Muscle of back (tissue), 11 donors: Measurements from ENCODE around the gene MYO18B. TPM values are rescaled to one million over a fixed set of nuclear protein-coding genes. Genes with fewer than 3 reads are reported as not detected.

ENCODE experiments used
- DNase-seq, 3 donors: peaks; one replicate each; pipeline versions ENCODE4 v3.0.0 to v3.0.0-alpha.2; 2013
- polyA plus RNA-seq, 10 donors: library from polyadenylated mRNA; unstranded; fragments of 120-200 nt; gene quantifications; one replicate each; pipeline ENCODE4 v1.2.1, GENCODE V29; 2013; ENCODE audit not compliant: insufficient read length in 10 of 10

MYO18B gene
- polyA plus RNA-seq, 10 donors = 38.9 to 103 (median 74.5) TPM

DNA sequence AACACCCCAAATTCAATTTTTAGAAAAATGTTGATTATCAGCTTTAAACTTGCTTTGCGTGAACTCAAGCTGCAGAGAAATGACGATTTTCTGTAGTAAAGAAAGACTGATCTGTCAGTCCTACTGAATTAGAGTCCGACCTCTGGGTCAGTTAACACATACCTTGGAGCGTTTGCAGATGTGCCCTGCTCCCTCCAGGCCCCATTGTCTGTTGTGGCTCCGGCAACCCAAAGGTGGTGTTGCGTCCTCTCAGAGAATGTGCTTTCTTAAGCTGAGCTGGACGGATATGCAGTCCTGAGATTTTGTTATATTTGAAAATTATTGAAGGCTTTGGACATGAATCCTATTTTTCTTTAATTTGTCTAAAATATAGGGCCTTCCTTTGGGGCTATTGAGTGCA is 31.5 kb upstream of the MYO18B start:
- no peak for DNase-seq

DNA sequence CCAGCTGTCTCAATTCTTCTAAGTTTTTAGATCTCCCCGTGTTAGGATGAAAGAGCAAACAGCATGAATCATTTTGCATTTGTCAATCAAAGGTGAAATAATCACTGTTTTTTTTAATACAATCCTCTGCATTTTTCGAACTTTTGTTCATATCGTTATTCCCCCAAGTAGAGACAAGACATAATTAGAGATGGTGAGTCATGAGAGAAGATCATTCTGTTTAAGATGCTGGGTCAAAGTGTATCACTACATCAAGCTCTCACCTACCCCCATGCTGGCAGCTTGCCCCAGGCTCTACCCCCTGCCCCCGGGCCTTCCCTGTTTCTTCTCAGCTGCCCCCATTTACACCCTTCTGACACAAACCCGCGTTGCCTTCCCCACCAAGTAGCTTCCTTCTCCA is 30.5 kb upstream of the MYO18B start:
- DNase-seq = no peak

DNA sequence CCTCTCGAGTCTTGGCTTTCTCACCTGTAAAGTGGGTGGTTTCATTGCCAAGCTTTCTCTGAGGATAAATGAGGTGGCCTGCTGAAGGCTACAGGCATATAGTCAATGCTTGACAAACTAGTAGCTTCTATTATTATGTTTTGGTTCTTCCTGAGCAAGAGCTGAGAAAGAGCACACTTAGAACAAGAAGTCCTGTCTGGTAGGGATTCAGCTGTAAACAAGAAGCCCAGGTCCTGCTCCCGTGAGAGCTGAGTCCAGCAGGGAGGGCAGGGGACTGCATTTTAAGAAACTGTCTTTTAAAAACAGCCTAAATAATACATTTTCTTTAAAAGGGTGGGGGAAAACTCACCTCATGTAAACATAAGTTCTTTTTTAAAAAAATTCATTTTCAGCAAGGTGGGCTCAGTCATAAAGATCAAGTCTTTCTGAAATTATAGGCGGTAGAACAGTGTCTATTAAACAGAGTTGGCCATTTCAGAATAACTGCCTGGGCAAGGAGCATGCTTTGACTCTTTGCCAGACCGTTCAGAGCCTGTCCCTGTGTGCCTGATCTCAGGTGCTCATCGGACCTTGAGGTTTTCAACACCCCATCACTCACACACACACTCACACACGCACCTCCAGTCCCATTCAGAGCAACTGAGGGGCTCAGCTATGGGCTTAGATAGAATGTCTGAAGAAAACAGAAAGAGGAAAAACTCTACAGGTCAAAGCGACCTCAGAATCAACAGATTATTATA is 29.2 kb upstream of the MYO18B start:
- DNase-seq = no peak

DNA sequence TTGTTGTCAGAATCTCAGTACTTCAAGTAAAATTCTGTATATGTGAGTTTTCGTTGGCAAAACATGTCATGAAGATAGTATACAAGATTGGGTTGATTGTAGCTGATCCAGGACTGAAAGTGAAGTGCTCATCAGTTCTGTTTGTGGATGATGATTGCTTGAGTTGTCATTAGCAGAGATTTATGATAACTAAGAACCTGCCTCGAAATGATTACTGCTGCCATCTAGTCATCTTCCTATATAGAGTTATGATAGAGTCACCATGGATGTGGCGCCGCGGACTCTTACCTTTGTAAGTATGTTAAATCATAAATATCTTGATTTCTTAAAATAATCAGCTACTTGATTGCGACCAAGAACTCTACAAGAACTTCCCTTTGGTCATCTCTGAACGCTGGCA is 27.9 kb upstream of the MYO18B start:
- DNase-seq = no peak

DNA sequence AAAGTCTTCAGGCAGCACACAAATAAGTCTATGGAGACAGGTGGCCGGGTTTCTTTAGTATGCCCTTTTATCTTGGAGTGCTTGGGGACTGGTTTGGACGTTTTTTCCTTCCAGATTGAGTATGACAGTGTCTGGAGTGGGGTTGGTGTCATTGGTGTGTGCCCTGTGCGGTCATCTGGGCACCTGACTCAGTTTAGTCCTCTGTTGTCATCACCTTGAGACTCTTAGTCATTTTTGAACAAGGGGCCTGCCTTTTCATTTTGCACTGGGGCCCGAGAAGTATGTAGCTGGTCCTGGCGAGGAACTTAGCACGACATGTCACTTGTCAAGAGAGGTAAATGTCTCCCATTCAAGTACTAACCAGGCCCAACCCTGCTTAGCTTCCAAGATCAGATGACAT is 27.2 kb upstream of the MYO18B start:
- DNase-seq = no peak

DNA sequence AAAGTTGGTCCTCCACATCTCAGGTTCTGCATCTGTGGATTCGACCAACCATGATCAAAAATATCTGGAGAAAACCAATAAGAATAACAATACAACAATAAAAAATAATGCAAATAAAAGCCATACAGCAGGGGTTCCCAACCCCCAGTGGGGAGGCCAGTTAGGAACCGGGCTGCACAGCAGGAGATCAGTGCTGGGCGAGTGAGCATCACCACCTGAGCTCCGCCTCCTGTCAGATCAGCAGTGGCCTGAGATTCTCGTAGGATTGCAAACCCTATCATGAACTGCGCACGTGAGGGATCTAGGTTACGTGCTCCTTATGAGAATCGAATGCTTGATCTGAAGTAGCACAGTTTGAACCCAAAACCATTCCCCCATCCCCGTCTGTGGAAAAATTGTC is 25.4 kb upstream of the MYO18B start:
- DNase-seq = no peak

DNA sequence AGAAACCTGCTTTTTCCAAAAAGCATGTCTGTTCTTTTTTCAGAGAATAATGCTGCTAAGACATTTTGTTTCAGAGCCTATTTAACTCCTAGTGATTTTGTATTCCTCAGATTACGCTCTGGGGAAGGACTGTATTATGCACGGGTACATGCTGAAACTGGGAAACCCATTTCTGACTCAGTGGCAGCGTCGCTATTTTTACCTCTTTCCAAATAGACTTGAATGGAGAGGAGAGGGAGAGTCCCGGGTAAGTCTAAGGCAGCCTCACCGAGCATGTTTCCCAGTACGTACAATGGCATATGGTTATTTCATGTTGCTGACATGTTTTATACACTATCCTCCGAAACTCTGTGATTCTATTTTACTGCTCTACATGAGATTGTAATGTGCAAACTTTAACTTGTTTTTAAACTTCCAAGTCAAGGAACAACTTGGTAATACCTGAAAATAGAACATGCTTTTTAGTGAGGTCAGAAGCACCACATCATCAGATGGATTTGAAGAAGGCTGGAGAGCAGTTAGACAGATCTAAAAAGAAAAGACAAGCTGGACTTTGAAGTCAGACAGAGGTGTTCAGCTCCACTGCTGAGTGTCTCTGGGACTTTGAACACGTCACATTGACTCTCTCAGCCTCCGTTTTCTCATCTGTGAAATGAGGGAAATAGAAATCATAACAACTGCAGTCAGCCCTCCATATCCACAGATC is 23.7 kb upstream of the MYO18B start:
- DNase-seq = no peak

DNA sequence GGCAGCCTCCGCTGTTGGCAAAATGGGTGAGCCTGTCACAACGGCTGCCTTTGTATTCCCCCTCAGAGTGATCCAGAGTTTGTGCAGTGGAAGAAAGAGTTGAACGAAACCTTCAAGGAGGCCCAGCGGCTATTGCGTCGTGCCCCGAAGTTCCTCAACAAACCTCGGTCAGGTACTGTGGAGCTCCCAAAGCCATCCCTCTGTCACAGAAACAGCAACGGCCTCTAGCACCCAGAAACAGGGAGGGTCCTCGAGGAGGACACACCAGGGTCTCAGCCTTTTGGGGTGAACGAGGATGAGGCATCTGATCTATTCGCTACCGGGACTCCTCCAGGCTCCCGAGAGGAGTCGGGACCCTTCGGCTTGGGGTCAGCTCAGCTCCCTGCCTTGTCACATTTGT is 19.8 kb upstream of the MYO18B start:
- no peak for DNase-seq

DNA sequence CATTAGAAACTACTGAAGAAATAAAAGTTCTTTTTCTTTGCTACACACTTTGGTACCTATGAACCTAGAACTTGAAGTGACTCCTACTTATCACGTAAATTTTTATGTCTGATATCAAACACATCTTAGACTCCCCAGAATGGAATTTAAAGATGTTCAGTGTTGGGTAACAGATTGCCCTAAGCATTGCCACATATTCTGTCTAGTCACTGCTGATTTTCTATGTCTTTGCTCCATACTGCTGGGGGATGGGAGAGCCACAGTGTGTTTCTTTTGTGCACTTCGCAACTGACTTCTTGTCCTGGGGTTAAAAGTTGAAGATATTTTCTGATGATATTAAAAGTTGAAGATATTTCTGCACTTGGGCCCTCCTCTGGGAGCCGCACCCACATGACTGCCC is 19.4 kb upstream of the MYO18B start:
- DNase-seq = no peak

DNA sequence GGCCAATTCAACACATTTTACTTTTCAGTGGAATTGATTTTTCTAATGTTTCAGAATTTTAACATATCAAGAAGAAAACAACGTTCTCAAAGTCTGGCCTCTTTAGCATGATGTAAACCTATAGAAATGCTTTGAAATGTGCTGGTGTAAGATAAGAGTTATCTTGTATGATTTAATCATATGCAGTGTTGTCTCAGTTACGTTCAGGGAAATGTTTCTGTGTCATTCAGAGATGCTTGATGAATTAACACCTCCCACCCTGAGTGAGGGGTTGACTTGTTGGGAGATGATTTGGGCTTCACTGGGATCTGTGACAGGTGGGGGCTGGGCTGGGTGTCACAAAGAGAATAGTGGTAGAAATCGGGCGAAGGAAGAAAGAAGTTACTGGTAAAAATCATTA is 15.7 kb upstream of the MYO18B start:
- DNase-seq = no peak

DNA sequence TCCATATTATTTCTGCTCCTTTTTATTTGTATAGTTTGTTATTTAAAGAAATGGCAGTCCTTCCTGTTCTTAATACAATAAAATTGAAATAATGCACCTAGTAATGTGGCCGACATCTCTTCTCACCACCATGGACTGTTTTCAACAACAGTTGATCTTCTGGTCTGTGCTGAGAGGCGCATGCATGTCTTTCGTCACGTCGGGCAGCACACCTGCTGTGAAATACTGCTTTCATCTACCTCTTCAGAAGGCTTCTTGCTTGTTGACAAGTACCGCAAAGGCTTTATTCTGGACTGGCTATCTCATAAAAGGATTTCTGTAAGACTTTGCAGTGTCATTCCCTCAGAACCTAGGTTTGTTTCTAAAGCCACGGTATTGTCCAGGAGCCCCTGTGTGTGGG is 13.9 kb upstream of the MYO18B start:
- no peak for DNase-seq

DNA sequence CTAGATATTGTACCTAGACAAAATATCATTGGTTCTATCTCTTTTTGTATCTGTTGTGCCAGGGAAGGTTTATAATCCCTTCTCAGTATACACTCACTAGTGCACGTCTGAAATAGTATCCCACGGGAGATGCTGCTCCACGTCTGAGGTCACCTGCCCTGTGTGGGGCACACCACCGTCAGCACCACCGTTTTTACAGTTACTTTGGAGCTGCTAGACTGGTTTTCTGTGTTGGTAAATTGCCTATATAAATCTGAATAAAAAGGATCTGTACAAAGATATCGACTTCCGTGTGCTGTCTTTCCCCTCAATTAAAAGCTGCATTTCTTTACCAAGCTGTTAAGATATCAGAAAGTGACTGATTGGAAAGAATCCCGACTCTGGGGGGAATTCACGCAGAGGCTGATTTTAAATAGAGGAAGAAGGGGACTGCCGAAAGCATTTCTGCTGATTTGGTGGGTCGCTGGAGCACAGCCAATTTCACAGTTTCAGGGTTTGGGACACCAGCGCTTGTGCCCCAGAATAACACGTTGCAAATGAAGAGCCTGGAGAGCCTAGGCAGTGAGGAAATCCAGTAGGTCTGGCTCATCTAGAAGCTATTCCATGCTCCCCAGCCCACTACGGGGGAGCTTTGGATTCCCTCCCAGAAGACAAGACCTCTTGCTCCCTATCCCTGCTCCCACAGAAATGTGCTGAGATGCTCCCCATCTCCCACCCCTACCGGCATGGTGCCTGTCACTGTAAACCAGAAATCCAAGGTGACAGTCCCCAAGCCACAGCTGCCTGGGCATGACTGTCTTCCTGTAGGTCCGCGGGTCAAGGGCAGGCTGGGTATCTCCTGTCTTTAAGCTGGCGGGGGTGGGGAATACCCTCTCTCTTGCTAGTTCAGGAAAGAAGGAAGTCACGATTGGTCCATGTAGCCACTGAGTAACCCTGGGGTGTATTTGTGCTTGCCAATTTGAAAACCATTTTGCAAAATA is 12.7 kb upstream of the MYO18B start:
- DNase-seq = no peak

DNA sequence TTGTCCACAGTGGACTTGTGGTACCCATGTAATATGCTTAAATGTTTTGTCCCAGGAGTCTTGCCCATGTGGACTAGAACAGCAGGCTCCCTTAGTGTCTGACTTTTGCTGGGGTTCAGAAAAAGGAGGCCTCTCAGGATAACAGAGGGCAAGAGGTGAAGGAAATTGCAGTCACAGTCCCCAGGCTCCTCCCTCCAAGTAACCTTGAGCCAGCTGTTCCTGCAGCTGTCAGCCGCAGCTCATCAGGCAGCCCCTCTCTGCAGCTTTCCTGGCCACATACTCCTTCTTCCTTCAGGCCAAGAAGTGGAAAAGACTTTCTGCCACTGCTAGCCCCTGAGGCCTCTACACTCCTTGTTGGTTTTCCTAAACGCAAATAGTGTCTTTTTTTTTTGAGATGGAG is 6.3 kb upstream of the MYO18B start:
- DNase-seq = no peak

DNA sequence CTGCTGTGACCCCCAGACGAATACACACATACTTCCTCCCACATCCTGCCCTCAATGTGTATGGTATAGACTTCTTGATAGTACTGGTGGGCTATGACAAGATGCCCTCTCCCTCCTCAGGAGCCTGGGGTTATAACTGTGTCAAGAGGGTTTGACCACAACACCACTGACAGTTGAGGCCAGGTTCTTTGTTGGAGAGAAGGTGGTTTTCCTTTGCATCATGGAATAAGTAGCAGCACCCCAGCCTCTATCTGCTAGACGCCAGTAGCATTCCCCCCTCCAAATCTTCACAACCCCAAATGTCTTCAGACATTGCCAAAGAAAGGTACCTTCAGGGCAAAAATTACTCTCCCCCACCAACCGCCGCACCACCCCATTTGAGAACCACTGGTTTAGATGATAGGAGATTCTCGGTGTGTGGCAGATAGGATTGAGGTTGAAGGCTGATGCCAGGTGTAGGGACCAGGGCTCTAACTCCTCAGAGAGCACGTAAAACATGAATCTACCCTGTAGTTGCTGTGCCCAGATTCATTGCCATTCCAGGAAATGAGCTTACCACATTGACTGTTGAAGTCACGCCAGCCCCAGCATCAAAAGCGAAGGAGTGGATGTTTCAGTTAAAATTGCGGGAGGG is 5.5 kb upstream of the MYO18B start:
- no peak for DNase-seq

DNA sequence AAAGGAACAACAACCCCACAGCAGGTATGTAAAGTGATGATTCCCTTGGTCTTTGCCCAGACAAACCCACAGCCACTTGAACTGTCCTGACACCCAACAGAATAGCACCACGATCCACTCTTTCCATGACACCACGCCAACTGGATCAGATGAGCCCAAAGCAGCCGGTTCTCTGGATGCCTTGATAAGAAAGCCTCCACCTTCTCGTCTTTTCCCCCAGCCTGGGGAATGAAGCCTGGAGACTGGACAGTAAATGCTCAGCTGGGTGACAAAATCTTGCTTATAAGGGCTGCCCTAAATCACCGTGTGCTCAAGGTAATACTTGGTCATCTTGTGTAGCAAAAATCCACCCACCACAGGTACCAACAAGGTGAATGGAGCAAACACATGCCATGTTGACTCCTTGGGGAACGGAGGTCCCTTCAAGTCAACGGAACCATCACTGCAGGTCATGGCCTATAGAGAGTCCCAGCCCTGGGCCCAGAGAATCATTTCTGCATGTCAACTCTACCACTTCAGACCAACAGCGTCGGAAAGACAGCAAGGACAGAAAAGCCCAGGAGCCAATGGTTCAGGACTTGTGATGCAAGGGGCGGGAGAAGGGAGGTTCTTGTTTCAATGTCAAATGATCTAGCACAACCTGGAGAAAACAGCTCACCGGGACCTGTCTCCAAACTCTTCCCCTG is 2.2 kb upstream of the MYO18B start:
- no peak for DNase-seq

DNA sequence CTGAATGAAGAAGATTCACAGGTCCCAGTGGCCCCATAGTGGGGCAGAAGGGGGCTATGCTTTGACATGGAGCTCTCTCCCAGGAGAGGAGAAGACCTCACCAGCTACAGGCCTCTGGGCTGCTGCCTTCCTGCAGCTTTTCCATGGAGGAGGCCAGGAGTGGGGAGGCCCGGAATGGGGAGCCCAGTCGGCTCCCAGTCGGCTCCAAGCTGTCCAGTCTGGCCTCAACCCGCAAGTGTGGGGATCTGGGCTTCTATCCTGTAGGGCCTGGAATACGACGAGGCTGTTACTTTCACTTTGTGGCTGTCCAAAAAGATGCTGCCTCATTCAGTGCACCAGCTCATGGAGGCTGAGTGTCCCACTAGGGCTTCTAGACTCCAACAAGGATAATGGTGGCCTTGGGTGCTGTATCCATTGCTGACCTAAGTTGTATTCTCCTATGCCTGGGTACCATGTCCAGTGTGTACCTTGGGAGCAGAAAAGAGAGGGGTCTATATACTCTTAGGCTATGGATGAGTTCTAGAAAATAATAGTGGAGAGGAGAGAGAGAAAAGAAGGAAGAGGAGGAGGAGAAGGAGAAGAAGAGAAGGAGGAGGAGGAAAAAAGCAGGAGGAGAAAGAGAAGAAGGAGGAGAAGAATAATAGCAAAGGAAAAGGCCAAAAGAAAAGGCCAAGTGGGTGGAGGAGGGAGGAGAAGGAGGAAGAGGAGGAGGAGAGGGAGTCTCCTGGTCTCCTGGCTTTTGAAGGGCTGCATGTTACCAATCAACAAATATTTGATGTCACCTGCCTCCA is 1.1 kb downstream of the MYO18B start:
- no peak for DNase-seq

DNA sequence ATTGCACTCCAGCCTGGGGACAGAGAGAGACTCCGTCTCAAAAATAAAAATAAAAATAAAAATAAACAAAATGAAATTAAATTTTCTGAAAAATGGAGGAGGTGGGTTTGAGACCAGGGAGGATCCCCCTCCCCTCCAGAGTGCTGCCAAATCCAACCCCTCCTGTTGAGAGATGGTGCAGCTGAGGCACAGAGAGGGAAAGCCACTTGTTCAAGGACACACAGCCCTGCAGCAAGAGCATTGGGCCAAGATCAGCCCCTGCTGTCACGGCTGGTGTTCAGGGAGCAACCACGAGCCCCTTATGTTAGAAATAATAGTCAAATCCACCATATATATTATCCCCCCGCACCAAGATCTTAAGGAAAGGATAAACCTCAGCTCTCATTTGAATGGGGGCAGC is 2.7 kb downstream of the MYO18B start:
- no peak for DNase-seq

DNA sequence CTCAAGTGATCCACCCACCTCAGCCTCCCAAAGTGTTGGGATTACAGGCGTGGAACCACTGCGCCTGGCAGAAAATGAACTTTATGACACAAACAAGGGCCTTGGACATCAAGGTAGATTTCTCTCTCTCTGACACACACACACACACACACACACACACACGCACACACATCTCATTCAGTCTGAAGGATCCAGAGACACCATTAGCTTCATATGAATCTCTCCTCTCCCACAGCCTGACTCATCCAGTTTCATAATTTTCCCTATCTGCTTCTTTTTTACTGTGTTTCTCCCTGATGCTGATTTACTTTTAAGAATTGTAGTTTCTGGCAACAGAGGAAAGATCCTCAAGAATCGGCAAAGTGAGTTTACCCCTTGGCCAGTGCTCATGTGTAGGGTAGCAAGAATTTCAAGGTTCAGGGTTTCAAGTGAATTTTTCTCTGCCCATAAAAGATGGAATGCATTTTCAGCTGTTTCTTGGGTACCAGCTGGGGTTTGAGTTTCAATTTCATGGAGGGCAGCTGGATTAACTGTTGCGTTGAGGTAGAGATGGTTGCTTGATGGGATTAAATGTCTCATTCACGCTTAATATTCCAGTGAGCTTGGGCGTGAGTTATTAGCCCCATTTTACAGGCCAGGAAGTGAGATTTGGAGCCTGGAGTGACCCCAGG is 3.5 kb downstream of the MYO18B start:
- peak in 1 of 3 donors; percentile 53 for DNase-seq

DNA sequence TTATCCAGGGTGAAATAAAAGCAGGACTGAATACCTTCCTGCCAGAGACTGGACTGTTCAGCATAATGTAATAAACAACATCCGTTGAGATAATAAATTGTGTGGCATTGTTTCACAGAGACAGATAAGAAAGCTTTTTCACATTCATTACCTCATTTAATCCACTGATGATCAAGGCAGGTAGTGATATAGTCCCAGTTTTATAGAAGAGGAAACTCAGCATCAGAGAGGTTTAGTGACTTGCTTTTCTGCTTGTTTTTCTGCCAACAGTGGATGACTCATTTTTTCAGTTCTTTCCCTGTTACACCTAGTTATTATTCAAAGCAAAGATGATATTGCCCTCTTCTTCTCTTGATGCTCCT is 4.0 kb downstream of the MYO18B start:
- DNase-seq = no peak
